Calu3 (cell line): ENCODE results near the gene PIK3R1. TPM values are rescaled to one million over a fixed set of nuclear protein-coding genes. Genes with fewer than 3 reads are reported as not detected.

Experiments
- BruUV-seq: library from RNA; stranded (reverse); fragments of 400-500 nt; replicated peaks from 2 replicates; lab custom pipeline; 2021; lab: Mats Ljungman, UMichigan
- CTCF ChIA-PET: fragments of 300-600 bp; sonication (Branson Sonifier 250); formaldehyde crosslinking; loops from one replicate; lab custom pipeline; 2022; ENCODE audit warnings: antibody characterized with exemption; lab: Charles Lee
- DNase-seq: peaks from one replicate; pipeline ENCODE4 v3.0.0; 2022
- H3K27ac Mint-ChIP-seq: one replicate; pipeline ENCODE4 v1.8.0; 2022; ENCODE audit warnings: mixed read lengths; ENCODE audit not compliant: unreplicated experiment
- H3K27me3 Mint-ChIP-seq: one replicate; pipeline ENCODE4 v1.8.0; 2022; ENCODE audit warnings: mixed read lengths; ENCODE audit not compliant: unreplicated experiment
- H3K36me3 Mint-ChIP-seq: one replicate; pipeline ENCODE4 v1.8.0; 2022; ENCODE audit warnings: mild to moderate bottlenecking, moderate library complexity, mixed read lengths; ENCODE audit not compliant: insufficient read depth, unreplicated experiment
- H3K4me1 Mint-ChIP-seq: one replicate; pipeline ENCODE4 v1.8.0; 2022; ENCODE audit warnings: mild to moderate bottlenecking, low read depth, mixed read lengths; ENCODE audit not compliant: unreplicated experiment
- H3K4me3 Mint-ChIP-seq: one replicate; pipeline ENCODE4 v1.8.0; 2022; ENCODE audit warnings: mild to moderate bottlenecking, low read depth, moderate library complexity, mixed read lengths; ENCODE audit not compliant: unreplicated experiment
- H3K9me3 Mint-ChIP-seq: one replicate; pipeline ENCODE4 v1.8.0; 2022; ENCODE audit warnings: low read depth, mixed read lengths; ENCODE audit not compliant: unreplicated experiment
- CTCF ChIP-seq: fragments of 200-600 bp; IDR thresholded peaks from one replicate; pipeline ENCODE4 v1.8.0; 2022; ENCODE audit warnings: antibody characterized with exemption; ENCODE audit not compliant: unreplicated experiment
- intact Hi-C: fragments of 100-400 bp; cut with micrococcal nuclease; formaldehyde crosslinking; loops from one replicate; pipeline ENCODE4 v1.10.0; 2022; ENCODE audit not compliant: unreplicated experiment
- total RNA-seq: library from RNA; stranded (reverse); gene quantifications from 2 replicates; pipeline ENCODE4 v1.2.3, GENCODE V29; 2022

Gene PIK3R1
- total RNA-seq, 1 experiment from 2014 or later: 74.8 TPM

GRCh38 chr5:68332556-68332955, 117.0 kb downstream of the PIK3R1 start:
- Mint-ChIP-seq H3K9me3 (no peaks in the 10 kb centered on the region), H3K4me1 (peaks cover 27% of the 10 kb centered on the region)

GRCh38 chr5:68333649-68334552, 118.3 kb downstream of the PIK3R1 start:
- CTCF ChIA-PET: interaction anchor here (1.0 to 1.3 kb wide), 2 partner anchors 23 to 98 kb away, joined by 3 to 4 read pairs; no protein-coding TSS in a partner anchor
- H3K4me3 Mint-ChIP-seq: no peak overlapping the region
- H3K9me3 Mint-ChIP-seq: no peaks in the 10 kb centered on the region
- TF ChIP-seq CTCF: no peak
- H3K27me3 Mint-ChIP-seq: no peaks in the 10 kb centered on the region
- peak; percentile 26 for DNase-seq
- no peaks in the 10 kb centered on the region for H3K36me3 Mint-ChIP-seq
- intact Hi-C loops: loop anchor here (5.0 to 10.0 kb wide), 2 partner anchors 47 to 61 kb away; no protein-coding TSS in a partner anchor
- H3K4me1 Mint-ChIP-seq: peaks cover 27% of the 10 kb centered on the region
- H3K27ac Mint-ChIP-seq: peak overlapping the region; percentile 53
- no TSS peak for BruUV-seq

More at GRCh38 chr5:68332556-68332955, 117.0 kb downstream of the PIK3R1 start:
- intact Hi-C loops: loop anchor here (5.0 to 10.0 kb wide), 2 partner anchors 45 to 62 kb away; no protein-coding TSS in a partner anchor
- no peak for DNase-seq
- Mint-ChIP-seq H3K4me3 (no peak overlapping the region), H3K36me3 (no peaks in the 10 kb centered on the region), H3K27me3 (no peaks in the 10 kb centered on the region), H3K27ac (peak overlapping the region; percentile 53)
- TF ChIP-seq CTCF: no peak
- BruUV-seq: no TSS peak
- CTCF ChIA-PET: interaction anchor here (1.0 to 1.3 kb wide), 2 partner anchors 21 to 99 kb away, joined by 3 to 4 read pairs; no protein-coding TSS in a partner anchor

- no peaks in the 10 kb centered on the region for H3K36me3 Mint-ChIP-seq
- CTCF ChIA-PET: no interaction called here
- peaks cover 27% of the 10 kb centered on the region for H3K4me1 Mint-ChIP-seq
- intact Hi-C loops: loop anchor here (5.0 to 10.0 kb wide), 2 partner anchors 47 to 60 kb away; no protein-coding TSS in a partner anchor
- no peaks in the 10 kb centered on the region for H3K9me3 Mint-ChIP-seq
- no peaks in the 10 kb centered on the region for H3K27me3 Mint-ChIP-seq
- no peak for DNase-seq
- no peak overlapping the region for H3K27ac Mint-ChIP-seq
- BruUV-seq: no TSS peak
- no peak overlapping the region for H3K4me3 Mint-ChIP-seq
- no peak for TF ChIP-seq CTCF
Observed at GRCh38 chr5:68334553-68334886, 119.0 kb downstream of the PIK3R1 start.

GRCh38 chr5:68335075-68335474, 119.5 kb downstream of the PIK3R1 start:
- DNase-seq: no peak
- CTCF ChIA-PET: no interaction called here
- peaks cover 27% of the 10 kb centered on the region for H3K4me1 Mint-ChIP-seq
- TF ChIP-seq CTCF: no peak
- H3K27ac Mint-ChIP-seq: no peak overlapping the region
- no TSS peak for BruUV-seq
- H3K27me3 Mint-ChIP-seq: no peaks in the 10 kb centered on the region
- H3K36me3 Mint-ChIP-seq: no peaks in the 10 kb centered on the region
- no peaks in the 10 kb centered on the region for H3K9me3 Mint-ChIP-seq
- intact Hi-C loops: loop anchor here (10.0 kb wide), 1 partner anchor 60 kb away; no protein-coding TSS in a partner anchor
- H3K4me3 Mint-ChIP-seq: no peak overlapping the region
